Activated CD4-positive, alpha-beta T cell treated with anti-CD3 and anti-CD28 coated beads, Interleukin-2, amount 50 U/mL, for 24 hours (primary cell): ENCODE measurements around the gene TRMU.

Source experiments
- DNase-seq, 2 donors: peaks; one replicate each; pipeline ENCODE4 v3.0.0-alpha.2; 2020; ENCODE audit warnings: low read depth in 1 of 2, low spot score in 1 of 2

Gene TRMU

DNA sequence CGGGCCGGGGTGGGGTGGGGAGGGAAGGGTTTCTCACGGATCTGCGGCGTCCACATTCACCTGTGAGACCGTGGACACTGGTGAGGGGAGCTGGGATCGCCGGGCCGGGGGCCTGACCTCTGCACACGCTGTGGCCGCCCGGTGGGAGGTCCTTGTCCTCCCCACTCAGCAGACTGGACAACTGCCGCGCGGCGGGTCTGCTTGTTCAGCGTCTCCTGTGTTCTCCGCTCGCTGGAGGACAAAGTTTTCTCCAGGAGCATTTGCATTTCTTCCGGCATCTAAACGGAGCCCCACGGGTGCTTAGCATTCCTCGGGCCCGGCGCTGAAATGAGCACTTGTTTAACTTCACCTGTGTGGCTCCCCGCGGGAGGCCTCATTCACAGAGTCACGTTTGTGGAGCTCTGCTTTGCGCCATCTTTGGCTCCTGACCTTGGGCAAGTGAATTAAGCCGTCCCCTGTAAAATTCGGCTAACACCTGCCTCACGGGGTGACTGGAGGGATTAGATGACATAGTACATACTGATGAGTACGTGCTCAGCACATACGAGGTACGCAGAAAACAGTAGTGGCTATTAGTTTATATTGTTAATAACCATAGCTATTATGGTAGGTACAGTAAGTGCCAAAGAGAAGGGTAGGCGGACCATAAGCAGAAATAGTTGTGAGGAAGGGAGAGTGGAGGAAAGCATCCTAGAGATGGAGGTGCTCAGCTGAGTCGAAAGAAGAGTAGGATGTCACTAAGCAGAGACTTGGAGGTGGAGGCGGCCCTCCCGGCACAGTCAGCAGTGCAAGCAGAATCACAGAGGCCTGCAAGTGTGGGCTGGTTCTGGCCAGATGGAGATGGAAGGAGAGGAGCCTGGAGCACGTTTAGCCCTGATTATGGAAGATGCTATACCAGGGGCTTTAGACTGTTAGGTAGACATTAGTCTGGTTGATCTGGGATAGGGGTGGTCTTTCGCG is 885 bp downstream of the TRMU start:
- DNase-seq: no peak

DNA sequence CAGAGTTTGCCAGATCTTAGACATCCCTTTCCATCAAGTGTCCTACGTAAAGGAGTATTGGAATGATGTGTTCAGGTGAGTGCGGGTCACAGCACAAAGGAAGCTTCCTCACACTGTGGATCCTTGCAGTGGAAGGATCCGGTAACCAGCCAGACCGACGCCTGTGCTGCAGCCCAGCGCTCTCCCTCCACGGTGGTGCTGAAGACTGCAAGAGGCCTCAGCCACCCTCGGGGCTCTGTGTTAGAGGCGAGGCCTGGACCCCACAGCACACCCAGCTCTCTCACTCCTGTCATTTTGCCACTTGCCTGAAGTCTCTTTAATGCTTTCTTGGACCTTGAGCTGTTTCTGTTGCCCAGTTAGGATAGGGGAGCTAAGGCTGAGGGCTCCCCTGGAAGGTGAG is 2.4 kb downstream of the TRMU start:
- DNase-seq: no peak

DNA sequence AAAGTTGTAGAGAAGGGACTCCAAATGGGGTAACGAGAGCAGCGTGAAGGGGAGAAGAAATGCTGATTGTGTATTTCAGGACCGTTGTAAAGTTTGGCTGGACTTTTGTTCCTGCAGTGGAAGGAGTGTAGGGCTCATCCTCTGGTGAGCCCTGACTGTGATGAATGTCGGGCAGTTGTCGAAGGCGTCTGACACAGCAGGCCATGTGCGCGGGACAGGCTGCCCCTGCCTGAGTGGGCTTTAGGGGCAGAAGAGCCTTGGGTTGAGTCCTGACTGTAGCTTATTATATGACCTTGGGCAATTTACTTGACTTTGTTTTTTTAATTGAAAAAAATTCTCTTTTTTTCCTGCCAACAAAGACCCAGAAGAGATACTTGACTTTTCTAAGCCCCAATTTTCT is 3.1 kb downstream of the TRMU start:
- no peak for DNase-seq

DNA sequence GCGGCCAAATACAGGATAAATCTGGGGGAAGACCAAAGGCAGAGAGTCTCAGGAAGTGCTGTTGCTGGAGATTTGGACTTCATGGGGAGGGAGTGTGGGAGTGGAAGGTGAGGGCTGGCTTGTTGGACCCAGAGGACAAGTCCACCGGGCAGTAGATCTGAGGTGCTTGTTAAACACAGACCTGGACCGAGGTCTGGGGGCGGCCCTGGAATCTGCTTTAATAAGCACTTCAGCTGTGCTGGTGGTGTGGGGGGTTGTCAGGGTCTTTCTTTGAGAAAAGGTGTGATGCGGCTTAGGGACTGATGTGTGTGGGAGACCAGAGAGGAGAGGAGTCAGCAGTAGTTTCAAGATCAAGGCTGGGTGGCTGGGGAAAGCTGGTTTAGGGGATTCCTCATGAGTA is 4.4 kb downstream of the TRMU start:
- no peak for DNase-seq

DNA sequence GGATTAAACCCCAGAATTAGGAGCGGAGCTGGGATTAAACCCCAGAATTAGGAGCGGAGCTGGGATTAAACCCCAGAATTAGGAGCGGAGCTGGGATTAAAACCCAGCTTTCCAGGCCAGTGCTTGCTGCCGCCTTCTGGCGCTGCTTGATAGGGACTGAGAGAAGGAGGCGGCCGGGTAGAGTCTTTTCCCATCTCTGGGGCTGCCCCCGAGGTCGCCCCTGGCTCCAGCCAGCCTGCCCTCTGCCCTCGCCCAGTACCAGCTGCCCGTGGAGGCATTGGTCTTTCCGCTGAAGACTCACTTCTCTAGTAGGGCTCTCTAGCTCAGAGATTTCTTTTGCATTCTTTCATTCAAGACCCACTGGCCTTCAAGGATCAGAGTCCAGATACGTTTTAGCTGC is 5.2 kb downstream of the TRMU start:
- DNase-seq: no peak

DNA sequence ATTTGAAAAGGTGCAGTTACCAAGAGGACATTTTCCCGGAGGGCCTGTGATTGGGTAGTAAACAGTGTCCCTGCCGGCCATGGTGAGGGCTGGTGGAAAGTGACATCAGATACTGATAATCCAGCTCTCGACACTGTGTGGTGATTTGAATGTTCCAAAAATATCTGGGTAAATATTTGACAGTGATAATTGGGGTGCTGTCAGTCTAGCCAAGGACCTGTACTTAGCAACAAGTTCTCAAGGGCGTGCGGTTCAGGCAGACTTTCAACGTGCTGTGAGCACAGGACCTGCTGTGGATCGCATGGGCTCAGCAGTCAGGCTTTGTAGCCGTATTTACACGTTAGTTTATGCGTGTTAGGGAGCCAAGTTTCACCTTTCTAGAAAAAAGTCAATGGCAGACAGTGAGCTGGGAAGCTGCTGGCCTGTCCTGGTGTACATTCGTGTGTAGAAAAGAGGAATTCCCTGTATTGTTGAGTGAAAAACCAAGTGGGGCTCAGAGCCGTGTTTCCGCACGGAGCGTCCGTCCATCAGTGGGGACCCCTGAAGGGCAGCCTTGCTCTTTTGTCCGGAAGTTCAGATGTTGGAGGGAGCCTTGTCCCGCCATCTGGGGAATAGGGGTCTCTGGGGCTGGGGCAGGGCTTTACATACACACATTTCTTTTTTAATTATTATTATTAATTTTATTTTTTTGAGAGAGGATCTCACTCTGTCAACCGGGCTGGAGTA is 11.3 kb downstream of the TRMU start:
- DNase-seq: no peak

DNA sequence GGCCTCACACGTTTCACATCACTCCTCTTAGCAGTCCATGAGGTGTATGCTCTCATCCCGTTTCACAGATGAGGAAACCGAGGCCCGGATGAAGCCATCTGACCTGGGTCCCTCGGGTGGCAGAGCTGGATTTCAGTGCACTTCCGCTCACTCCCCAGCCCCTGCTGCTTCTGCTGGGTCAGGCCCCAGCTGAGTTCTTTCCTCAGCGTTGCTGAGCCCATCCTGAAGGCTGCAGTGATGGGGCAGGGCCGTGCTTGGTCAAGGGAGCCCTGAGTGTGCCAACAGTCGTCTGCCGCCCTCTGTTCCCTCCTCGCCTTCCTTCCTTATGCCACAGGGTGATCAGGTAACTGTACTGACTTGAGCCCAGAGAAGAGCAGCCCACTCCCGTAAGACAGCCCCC is 12.1 kb downstream of the TRMU start:
- no peak for DNase-seq

DNA sequence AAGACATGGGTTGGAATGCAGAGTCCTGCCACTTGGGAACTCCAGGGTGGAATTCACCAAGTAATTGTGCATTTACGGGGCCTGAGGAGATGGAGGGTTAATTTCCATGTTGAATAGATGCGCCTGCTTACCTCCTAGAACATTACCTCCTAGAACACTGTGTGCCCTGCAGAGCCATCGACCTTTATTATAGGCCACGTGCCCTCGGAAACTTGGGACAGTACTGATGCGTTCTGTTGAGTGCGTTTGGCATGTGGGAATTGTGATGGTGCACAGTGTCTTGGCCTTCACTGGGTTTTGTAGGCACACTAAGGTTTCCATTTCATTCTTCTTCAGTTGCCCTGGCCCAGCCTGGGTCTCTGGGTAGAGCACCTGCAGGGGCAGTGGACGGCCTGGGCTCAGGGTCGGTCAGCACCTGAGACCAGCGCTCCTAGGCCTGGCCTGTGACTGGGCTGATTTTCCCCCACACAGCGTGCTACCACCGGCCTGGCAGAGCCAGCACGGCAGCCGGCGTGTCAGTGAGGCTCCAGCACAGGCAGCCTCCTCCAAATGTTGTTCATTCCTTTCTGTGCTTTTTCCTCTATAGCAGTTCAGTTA is 12.7 kb downstream of the TRMU start:
- no peak for DNase-seq

DNA sequence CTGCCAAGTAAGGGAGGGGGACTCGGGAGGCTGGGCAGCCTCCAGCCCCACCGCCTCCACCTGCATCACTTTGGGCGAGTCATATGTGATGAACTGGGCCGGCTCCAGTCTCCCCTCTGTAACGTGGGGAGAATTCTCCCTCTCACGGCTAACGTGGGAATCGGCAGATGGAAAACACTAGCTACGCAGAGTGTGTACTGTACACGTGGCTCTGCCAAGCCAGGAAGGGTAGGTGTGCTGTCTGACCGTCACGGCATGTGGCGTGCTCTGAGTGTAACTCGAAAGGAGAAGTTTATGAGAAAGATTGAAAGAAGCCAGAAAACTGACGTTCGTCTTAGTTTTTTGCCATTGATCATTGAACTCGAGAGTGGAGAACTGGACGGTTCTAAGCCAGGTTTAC is 13.7 kb downstream of the TRMU start:
- DNase-seq: no peak

DNA sequence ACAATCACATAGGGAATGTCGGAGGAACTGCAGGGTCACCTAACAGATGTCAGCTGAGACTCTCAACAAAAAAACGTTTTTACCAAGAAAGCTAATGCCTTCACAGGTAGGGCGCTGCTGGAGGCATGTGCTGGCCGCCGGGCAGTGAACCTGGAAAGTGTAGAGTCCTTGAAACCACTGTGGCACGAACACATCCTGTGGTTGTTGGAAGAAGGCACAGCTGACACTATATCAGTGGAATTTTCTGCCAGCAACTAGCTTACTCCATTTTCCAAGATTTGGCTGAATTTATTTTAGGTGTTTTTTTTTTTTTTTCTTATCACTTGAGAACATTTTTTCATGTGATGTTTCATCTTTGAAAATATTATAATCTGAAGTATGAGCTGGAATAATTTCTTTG is 14.2 kb downstream of the TRMU start:
- no peak for DNase-seq

DNA sequence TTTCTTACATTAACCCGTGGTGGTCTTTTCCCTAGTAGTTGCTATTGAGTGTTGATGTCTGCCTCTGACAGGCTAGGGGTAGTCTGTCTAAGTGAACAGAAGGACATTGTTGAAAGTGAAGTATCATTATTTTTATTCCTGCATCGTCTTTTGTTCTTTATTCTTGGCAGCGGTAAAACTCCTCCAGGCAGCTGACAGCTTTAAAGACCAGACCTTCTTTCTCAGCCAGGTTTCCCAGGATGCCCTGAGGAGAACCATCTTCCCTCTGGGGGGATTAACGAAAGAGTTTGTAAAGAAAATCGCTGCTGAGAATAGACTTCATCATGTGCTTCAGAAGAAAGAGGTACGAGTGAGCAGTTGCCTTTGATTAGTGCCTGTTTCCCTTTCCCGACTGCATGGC is 14.6 kb downstream of the TRMU start:
- DNase-seq: no peak

DNA sequence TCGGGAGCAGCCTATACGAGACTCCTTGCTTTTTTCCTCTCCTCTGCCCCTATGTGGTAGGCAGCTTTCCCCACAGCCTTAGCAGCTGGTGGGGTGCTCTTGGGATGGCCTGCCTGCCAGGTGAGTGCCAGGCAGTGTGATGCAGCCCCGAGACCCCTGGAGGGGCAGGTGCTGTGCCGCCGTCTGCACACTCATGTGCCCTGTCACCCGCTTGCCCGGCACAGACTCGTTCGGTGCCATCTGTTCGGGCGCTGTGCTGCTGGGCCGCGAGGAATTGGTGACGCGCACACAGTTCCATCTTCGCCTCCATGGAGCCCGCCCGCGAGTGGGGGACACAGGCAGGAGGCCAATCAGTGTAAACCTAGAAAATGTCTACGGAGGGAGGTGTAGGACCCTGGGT is 15.1 kb downstream of the TRMU start:
- no peak for DNase-seq

DNA sequence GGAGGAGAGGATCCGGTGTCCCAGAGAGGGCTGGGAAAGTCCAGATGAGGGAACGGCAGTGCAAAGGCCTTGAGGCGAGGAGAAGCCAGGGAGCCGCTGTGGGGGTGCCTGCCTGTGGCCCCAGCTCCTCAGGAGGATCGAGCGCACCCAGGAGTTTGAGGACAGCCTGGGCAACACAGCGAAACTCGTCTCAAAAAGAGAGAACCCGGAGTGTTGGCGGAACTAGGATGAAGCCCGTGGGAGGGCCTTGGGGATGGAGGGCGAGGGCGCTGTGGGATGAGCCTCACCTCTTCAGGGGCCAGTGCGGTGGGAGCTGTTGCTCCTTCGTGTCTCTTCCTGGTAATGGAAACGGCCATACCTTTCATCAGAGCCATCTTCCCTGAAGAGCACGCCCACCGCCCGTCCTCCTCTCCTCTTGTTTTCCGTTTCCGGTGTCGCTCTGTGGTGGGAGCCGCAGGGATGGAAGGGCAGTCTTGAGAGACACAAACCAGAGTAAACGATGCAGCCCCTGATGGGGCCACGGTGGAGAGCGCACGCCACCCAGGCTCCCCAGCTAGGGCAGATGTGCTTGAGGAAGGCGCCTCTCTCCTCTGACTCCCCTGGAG is 15.7 kb downstream of the TRMU start:
- DNase-seq: no peak

DNA sequence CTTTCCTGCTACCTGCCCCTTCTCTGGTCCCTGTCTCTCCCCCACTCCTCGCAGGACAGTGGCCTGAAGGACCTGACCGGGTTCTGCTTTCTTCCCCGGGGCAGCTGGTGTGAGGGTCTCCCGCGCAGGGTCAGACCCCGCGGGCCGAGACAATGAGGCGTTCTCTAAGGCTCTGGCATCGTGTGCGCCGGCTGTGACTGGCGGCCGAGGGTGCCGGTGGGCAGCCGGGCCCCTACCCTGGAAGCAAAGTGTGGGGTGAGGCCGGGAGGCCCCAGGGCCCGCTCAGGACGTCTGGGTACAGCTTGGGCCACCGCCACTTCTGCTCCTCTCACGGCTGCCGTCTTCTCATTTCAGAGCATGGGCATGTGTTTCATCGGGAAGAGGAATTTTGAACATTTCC is 16.3 kb downstream of the TRMU start:
- DNase-seq: no peak

DNA sequence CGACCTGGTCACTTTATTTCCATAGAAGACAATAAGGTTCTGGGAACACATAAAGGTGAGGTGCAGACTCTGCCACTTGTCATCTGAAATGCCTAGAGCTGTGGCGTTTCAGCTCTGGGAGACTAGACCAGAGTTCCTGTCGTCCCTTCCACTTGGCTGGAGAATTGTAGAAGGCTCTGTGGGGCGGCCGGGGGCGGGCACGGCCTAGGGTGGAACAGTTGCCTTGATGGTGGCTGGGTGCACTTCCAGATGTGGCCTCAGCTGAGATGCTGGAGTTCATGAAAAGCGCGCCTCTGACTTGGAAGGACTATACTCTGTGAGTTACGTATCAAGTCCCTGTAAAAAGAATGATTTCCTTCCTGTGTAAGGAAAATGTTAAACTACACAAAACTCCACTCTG is 16.8 kb downstream of the TRMU start:
- DNase-seq: no peak

DNA sequence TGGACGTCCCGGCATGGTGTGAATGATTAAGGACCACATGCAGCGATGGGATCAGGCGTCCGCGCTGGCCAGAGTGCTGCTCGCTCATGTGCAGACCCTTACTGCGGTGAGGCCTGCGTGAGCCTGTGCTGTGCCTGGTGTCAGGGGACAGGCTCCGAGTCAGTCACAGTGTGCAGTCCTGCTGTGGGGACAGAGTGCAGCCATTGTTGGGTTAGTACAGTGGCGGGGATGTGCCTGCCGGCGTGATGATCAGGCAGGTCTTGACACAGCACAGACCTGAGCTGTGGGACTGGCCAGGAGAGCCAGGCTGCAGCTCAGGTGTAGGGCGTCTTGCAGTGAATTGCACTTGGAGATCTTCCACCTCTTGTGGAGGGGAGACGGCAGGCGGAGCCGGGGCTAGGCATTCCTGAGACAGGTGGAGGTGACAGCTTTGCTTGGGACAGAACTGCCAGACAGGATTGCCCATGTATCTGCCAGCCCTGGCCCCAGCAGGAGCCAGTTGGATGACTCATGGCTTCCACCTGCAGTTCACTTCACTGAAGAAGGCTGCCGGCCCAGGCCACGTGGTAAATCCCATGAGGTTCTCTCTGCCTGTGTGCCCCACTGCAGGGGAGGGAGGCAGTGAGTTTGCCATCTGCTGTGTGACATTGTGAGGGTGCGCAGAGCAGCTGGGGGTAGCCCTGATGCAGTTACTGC is 17.3 kb downstream of the TRMU start:
- DNase-seq: no peak

DNA sequence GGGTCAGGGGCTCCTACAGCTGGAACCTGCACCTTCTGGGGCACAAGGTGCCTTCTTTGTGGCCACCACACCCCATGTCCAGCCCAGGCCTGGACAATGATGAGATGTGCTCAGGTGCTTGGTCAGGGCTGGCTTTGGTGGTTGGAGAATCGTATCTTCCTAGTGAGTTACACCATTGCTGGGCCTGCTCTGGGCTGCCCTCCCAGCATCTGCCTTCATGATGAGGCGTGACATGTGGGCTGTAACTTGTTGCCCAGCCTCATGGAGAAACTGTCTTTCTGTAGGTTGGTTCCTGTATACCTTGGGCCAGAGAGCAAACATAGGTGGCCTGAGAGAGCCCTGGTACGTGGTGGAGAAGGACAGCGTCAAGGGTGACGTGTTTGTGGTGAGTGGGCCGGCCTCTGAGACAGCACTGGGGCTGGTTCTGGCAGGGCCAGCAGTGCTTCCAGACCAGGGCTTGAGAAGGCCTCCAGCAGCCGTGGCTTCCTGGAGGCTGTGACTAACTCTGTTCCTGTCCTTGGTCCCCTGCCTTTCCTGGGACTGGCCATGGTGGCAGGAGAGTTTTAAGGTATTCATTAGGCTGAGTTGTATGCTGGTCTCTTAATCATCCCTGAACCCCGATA is 18.1 kb downstream of the TRMU start:
- no peak for DNase-seq

DNA sequence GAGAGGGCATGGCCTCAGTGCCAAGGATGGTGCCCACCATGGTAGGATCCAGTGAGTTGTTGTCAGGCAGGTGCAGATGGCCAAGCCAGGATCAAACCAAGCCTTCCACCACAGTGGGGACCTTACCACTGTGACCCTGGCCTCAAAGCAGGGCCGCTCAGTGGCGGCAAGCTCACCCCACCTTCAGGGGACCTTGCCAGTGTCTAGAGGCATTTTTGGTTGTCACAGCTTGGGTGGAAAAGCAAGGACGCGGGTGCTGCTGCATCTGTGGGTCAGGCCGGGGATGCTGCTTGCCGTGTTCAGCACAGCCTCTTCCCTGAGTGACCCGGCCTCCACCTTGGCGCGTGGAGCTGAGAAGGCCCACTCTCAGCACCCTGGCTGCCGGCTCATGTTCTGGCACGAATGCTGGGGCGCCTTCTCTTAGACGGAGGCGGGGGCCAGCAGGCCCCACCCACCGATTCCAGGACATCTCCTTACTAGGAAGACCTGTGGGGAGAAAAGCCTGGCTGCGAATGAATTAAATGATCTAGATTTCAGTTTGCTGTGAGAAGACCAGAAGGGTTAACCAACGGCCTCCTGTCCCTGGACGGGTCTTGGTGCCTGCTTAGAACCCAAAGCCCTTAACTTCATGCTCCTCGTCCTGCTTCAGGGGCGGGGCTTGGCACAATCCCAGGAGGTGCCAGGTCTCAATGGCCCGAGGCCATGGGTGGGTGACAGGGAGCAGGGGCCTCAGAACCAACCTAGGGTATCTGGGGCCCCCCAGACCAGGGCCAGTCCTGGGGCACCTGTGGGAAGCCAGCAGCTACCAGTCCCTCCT is 18.9 kb downstream of the TRMU start:
- DNase-seq: no peak

DNA sequence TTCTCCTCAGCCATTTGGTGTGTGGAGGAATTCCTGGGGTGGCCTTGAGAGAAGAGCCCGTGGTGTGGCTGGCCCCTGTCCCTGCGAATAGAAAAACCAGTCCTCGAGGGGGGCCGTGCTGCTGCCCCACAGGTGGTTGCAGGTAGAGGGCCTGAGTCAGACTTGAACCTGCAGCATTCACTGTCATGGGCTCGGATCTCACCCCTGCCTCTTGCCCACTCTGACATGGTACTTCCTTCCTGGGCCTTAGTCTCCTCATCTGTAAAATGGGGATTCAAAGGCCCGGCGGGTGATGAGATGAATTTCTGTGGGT is 19.4 kb downstream of the TRMU start:
- no peak for DNase-seq

DNA sequence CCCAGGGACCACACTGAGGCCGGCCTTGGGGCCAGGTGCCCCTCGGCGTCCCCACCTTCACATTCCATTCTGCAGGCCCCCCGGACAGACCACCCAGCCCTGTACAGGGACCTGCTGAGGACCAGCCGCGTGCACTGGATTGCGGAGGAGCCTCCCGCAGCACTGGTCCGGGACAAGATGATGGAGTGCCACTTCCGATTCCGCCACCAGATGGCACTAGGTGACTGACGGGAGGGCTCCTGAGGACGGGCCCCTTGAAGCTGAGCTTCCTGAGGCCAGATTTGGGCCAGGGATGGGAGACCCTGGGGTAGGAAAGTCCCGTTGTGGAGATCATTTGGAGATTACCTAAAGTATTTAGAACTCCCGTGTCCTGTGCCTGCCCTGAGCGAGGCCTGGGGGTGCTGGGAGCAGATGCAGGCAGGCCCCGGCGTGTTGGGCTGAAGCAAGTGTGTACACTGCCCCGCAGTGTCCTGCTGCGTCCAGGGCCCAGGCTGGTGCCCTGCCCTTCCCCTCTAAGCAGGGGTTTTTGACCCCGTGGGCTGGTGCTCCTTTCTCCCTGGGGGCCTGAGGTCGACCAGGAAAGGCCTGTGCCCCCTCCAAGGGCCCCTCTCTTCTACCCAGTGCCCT is 20.0 kb downstream of the TRMU start:
- peak; percentile 27 to 39 for DNase-seq
